ENCODE results near the gene SEMA3B. TPM values are rescaled to one million over a fixed set of nuclear protein-coding genes. Genes with fewer than 3 reads are reported as not detected.
A peak's percentile ranks its signal among the peaks of the same experiment; 100 is the strongest.

Gene SEMA3B
- total and polyA plus RNA-seq, 2 of the 4 experiments (the other 2 are of a cell fraction), result 4.3 to 29.3 TPM

DNA sequence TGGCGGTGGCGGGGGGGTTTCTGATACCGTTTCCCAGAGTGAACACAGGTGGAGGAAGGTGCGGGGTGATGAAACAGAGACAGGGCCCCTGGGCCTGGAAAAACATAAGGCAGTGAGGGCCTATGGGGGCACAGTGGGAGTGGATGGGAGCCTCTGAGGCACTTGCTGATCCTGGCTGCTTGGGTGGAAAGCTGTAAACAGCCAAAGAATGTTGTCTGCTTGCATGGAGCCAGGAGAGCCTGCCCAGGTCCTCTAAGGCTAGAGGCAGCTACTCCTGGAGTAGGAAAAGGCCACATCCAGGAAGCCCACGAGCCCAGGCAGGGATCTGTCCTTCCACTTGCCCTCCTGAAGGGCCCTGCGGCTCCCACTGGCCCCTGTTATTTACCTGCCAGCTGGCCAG lies 2.9 kb upstream of the SEMA3B start:
- Histone ChIP-seq H3K23ac (ENCODE audit: low read depth, low read length) (0 out of 2 replicates have a peak overlapping the region, but pooled peaks have one; percentile 52), H4K20me1 (ENCODE audit: insufficient read depth, low read length) (no peaks in the 10 kb centered on the region), H3K18ac (ENCODE audit: low read depth, low read length) (peak overlapping the region; percentile 28; the same call in 1 of the 2 replicates), H3K4me1 (ENCODE audit: control insufficient read depth, insufficient read depth, low read length) (peaks cover 68% of the 10 kb centered on the region), H3K36me3 (ENCODE audit: control insufficient read depth, insufficient read depth, low read length) (no peaks in the 10 kb centered on the region), H3K27me3 (ENCODE audit: control insufficient read depth, insufficient read depth, low read length) (no peaks in the 10 kb centered on the region), H2AK9ac (replicated peaks; ENCODE audit: low read depth, low read length, poor library complexity) (peak overlapping the region; percentile 97), H3K4me3 (ENCODE audit: insufficient read depth, low read depth, low read length) (no peak overlapping the region), H2AK5ac (ENCODE audit: low read depth, low read length) (peak overlapping the region; percentile 100), H2BK20ac (ENCODE audit: low read depth, low read length) (peak overlapping the region; percentile 96), H2BK5ac (ENCODE audit: low read depth, low read length, poor library complexity, severe bottlenecking) (peak overlapping the region; percentile 85), H3K14ac (replicated peaks; ENCODE audit: low read depth, low read length) (peak overlapping the region; percentile 93; the same call in 1 of the 2 replicates), H3K4ac (ENCODE audit: low read depth, low read length) (peak overlapping the region; percentile 100), H4K8ac (ENCODE audit: low read depth in 2 of 2, low read length in 2 of 2) (peak overlapping the region; percentile 94 to 99; a peak in 3 of 4 replicates), H2BK15ac (ENCODE audit: low read depth, low read length) (peak overlapping the region; percentile 97; the same call in 1 of the 3 replicates), H3K56ac (ENCODE audit: extremely low read depth, insufficient read depth, low read length) (no peak overlapping the region), H2BK120ac (ENCODE audit: low read depth, low read length) (peak overlapping the region; percentile 97), H3K79me1 (ENCODE audit: low read depth in 1 of 2, low read length in 2 of 2) (peaks cover 4 to 63% of the 10 kb centered on the region in 2 experiments; a peak in 3 of 4 replicates), H3K4me2 (ENCODE audit: low read depth, low read length) (no peak overlapping the region), H4K5ac (ENCODE audit: low read depth, low read length) (peak overlapping the region; percentile 94), H3K9me1 (ENCODE audit: insufficient read depth, low read length) (peaks cover 48% of the 10 kb centered on the region), H2AFZ (replicated peaks; ENCODE audit: low read length, poor library complexity) (peak overlapping the region; percentile 44), H3K9ac (ENCODE audit: low read depth, low read length) (peak overlapping the region; percentile 61; the same call in 1 of the 2 replicates), H3K9me3 (ENCODE audit: control insufficient read depth, insufficient read depth, low read length) (no peaks in the 10 kb centered on the region), H4K91ac (ENCODE audit: insufficient read depth, low read depth, low read length) (peak overlapping the region; percentile 99), H3K27ac (ENCODE audit: insufficient read depth, low read length) (peak overlapping the region; percentile 97)
- CTCF ChIA-PET, result interaction anchor here (0.5 kb wide), 1 partner anchor 29 kb away, joined by 3 read pairs; no protein-coding TSS in a partner anchor
- ATAC-seq (ENCODE audit: low read depth), result no peak
- dilution Hi-C loops (cut with HindIII; ENCODE audit: low sequenced_read_pairs, unreplicated experiment), result no loop called here
- intact Hi-C loops (cut with micrococcal nuclease), result no loop called here
- WGBS, 2 experiments (ENCODE audit: extremely low coverage in 2 of 2, insufficient read length in 1 of 2), result 88% methylated on average over 6 of the region's 6 CpGs; no CpG with 5 or more reads in 1 of the 2 experiments
- in situ Hi-C loops (cut with MboI; ENCODE audit: low sequenced_read_pairs), result no loop called here
- no TSS peak for BruUV-seq (replicated peaks)
- POLR2A ChIA-PET (ENCODE audit: unreplicated experiment), result no interaction called here
- no peak for TF ChIP-seq MXI1 (IDR thresholded peaks at IDR 0.05; ENCODE audit: borderline replicate concordance, low read depth, low read length)
- TF ChIP-seq BHLHE40 (IDR thresholded peaks at IDR 0.05; ENCODE audit: low read depth, low read length), result no peak
- no peak for TF ChIP-seq CEBPB (IDR thresholded peaks at IDR 0.05; ENCODE audit: low read depth, low read length)
- no peak for TF ChIP-seq RAD21 (IDR thresholded peaks at IDR 0.05; ENCODE audit: low read length)
- TF ChIP-seq CHD1 (IDR thresholded peaks at IDR 0.05; ENCODE audit: low read depth, low read length), result no peak
- TF ChIP-seq, protein P1, sequence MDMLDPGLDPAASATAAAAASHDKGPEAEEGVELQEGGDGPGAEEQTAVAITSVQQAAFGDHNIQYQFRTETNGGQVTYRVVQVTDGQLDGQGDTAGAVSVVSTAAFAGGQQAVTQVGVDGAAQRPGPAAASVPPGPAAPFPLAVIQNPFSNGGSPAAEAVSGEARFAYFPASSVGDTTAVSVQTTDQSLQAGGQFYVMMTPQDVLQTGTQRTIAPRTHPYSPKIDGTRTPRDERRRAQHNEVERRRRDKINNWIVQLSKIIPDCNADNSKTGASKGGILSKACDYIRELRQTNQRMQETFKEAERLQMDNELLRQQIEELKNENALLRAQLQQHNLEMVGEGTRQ (IDR thresholded peaks at IDR 0.05; ENCODE audit: low read depth, low read length), result no peak
- no peak for TF ChIP-seq RCOR1 (IDR thresholded peaks at IDR 0.05; ENCODE audit: insufficient replicate concordance, low read length)
- no peak for DNase-seq
